ENCODE results near the gene SH3RF3.
A peak's percentile ranks its signal among the peaks of the same experiment; 100 is the strongest.
"Not testable (repeated sequence)": the region's sequence is repeated elsewhere in the genome, so short reads cannot be mapped to it uniquely, and the experiment has no call there.

The SH3RF3 gene

GRCh38 chr2:109160714-109161440 lies 31.9 kb downstream of the SH3RF3 start:
- no peak for DNase-seq

GRCh38 chr2:109162367-109162766 lies 33.4 kb downstream of the SH3RF3 start:
- DNase-seq, result not testable (repeated sequence)

GRCh38 chr2:109162999-109163398 lies 34.0 kb downstream of the SH3RF3 start:
- no peak for DNase-seq

- no peak for DNase-seq
Observed at GRCh38 chr2:109164311-109164710, 35.3 kb downstream of the SH3RF3 start.

GRCh38 chr2:109164739-109165221 lies 35.8 kb downstream of the SH3RF3 start:
- no peak for DNase-seq

- DNase-seq, result no peak
Observed at GRCh38 chr2:109166811-109167210, 37.8 kb downstream of the SH3RF3 start.

GRCh38 chr2:109168086-109168485 lies 39.1 kb downstream of the SH3RF3 start:
- no peak for DNase-seq

GRCh38 chr2:109168716-109169115 lies 39.7 kb downstream of the SH3RF3 start:
- no peak for DNase-seq

GRCh38 chr2:109170645-109171044 lies 41.6 kb downstream of the SH3RF3 start:
- DNase-seq, result no peak

- DNase-seq, result no peak
Observed at GRCh38 chr2:109171444-109172334, 42.7 kb downstream of the SH3RF3 start.

GRCh38 chr2:109172556-109173105 lies 43.6 kb downstream of the SH3RF3 start:
- DNase-seq, result no peak

- DNase-seq, result peak; percentile 59
Observed at GRCh38 chr2:109173311-109174171, 44.5 kb downstream of the SH3RF3 start.

GRCh38 chr2:109174214-109174613 lies 45.2 kb downstream of the SH3RF3 start:
- no peak for DNase-seq

- no peak for DNase-seq
Observed at GRCh38 chr2:109174626-109175349, 45.8 kb downstream of the SH3RF3 start.

- no peak for DNase-seq
Observed at GRCh38 chr2:109175350-109175678, 46.3 kb downstream of the SH3RF3 start.

- peak; percentile 50 for DNase-seq
Observed at GRCh38 chr2:109176928-109177327, 47.9 kb downstream of the SH3RF3 start.

- no peak for DNase-seq
Observed at GRCh38 chr2:109177635-109178034, 48.6 kb downstream of the SH3RF3 start.

- DNase-seq, result no peak
Observed at GRCh38 chr2:109178968-109179367, 50.0 kb downstream of the SH3RF3 start.

- DNase-seq, result no peak
Observed at GRCh38 chr2:109180786-109181185, 51.8 kb downstream of the SH3RF3 start.

GRCh38 chr2:109182426-109182825 lies 53.4 kb downstream of the SH3RF3 start:
- no peak for DNase-seq

- no peak for DNase-seq
Observed at GRCh38 chr2:109183871-109184270, 54.9 kb downstream of the SH3RF3 start.

GRCh38 chr2:109184368-109184767 lies 55.4 kb downstream of the SH3RF3 start:
- no peak for DNase-seq

Measured in hematopoietic multipotent progenitor cell treated with erythropoietin and hydrocortisone succinate and interleukin-3 and kit ligand, for 6 days (in vitro differentiated cells).